ENCODE results near the gene PDZRN3.

- TF ChIP-seq KDM1A (IDR thresholded peaks at IDR 0.05; ENCODE audit: low read depth) (no peak), EP300 (IDR thresholded peaks at IDR 0.05) (no peak), MAX (IDR thresholded peaks at IDR 0.05) (no peak), POLR2A (IDR thresholded peaks at IDR 0.05; ENCODE audit: low read length) (no peak), CTCF (IDR thresholded peaks at IDR 0.05) (no peak), REST (IDR thresholded peaks at IDR 0.05) (no peak), NR3C1 (IDR thresholded peaks at IDR 0.05) (no peak), HDAC2 (IDR thresholded peaks at IDR 0.05) (no peak)
Observed at GRCh38 chr3:73577704-73578103, 47.0 kb downstream of the PDZRN3 start.
